HG03135 (cell line): Measurements from ENCODE around the gene DHX32.
"Not testable (repeated sequence)": the region's sequence is repeated elsewhere in the genome, so short reads cannot be mapped to it uniquely, and the experiment has no call there.

Experiments
- ATAC-seq: cut with Tn5 transposase; IDR thresholded peaks from one replicate; pipeline ENCODE4 v1.9.1; 2021; ENCODE audit warnings: mild to moderate bottlenecking, moderate library complexity; ENCODE audit not compliant: unreplicated experiment

DHX32 gene

DNA sequence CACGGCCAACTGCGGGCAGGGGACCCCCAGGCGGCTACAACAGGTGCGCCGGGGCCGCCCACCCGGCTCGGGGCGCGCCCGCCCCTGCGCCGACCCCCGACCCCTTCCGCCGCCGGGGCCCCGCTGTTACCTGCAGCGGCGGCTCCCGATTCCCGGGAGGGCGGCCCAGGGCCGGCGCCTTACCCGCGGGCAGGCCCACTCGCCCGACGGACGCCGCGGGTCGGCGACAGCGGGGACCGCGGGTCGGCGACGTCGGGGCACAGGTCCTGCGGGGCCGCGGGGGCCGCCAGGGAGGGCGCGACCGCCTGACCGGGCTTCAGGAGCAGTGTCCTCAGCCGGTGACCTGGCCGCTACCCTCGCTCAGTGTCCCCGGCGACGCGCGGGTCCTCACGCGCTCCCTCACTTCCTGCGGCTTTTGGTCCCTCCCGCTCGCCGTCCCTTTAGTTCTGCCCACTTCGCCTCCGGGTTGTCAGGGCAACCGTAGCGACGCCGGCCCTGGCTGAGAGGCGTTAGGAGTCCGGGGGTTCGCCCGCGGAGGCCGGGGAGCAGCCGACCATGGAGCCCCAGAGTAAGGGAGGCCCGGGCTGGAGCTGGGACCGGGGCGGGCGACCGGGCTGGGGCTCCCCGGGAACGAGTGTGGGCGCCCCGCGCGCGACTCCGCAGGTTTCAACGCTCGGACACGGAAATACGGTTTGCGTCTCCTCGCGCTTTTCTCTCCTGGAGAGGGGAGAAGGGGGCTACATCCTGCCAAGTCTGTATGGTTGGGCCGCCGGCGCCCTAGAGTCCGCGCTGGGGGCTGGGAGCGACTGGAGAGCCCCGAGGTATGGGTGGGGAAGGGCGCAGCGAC is 15.2 kb upstream of the DHX32 start, which contains the start of gene FANK1:
TSS of gene FANK1 (plus strand) at position 477 of the 847 bp plus-strand sequence. CDS start at position 556, 79 bp downstream.
- peak; percentile 86 for ATAC-seq

GRCh38 chr10:125895130-125896087 is 14.3 kb upstream of the DHX32 start:
- peak; percentile 56 for ATAC-seq

- ATAC-seq: not testable (repeated sequence)
These were observed 13.1 kb upstream of the DHX32 start for GRCh38 chr10:125894176-125894575.

DNA sequence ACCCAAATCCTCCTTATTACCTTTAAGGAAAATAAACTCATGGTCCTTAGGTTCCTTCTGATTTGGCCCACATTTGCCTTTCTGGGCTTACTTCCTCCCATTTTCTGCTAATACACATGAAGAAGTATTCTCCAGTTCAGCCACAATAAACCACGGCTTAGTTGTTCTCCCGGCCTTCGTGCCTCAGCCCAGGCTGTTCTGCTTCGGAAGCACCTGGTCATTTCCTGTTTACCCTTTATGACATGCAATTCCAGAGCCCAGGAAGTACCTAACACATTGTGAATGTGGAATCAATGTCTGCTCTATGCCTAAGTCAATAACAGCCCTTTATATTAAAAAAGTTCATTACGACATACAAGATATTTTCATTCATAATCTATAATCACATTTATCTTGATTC is 11.3 kb upstream of the DHX32 start:
- ATAC-seq: not testable (repeated sequence)

GRCh38 chr10:125889441-125889840 is 8.3 kb upstream of the DHX32 start:
- not testable (repeated sequence) for ATAC-seq

DNA sequence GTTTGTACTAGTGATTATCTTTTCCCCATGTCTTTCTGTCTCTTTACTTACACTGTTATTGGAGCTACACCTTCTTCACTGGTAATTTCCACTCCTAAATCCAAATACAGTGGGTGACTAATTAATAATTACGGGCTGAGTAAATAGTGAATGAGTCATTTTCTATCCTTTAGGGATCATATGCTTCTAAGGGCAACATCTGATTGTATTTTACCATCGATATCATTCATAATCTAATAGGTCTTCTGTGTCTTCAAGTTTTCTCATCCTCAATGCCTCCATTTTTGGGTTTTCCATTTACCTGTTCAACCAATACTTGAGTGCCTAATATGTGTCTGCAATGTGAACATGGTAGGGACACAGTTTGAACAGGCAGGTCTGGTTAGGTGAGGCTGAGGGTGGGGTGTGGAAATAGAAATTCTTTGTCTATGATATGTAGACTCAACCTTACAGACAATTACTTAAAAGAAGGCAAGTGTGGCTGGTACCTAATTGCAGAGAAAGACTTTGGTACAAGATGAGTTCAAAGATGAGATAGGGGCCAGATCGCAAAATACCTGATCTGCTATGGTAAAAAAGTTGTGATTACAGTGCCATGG is 5.9 kb upstream of the DHX32 start:
- no peak for ATAC-seq

- ATAC-seq: no peak
These were observed 2.1 kb upstream of the DHX32 start for GRCh38 chr10:125883211-125883610.

DNA sequence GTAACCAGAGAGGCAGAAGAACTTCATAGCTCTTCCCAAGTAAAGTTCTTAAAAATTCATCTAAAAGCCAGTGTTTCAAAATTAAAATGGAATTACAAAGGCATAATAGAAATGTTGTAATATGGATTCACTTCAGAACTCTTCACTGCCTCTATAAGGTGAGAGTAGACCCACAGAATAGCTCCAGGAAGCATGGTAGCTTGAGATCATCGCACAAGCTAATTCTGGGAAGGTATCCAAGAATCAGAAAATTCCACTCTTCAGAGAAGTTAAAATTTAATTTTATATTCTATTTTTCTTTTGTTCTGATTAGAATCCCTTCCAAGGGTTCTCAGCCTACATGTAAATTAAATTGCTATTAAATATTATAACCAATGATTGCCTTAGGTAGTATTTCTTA is 1.5 kb upstream of the DHX32 start:
- no peak for ATAC-seq

- no peak for ATAC-seq
These were observed 373 bp downstream of the DHX32 start for GRCh38 chr10:125880719-125881118.

DNA sequence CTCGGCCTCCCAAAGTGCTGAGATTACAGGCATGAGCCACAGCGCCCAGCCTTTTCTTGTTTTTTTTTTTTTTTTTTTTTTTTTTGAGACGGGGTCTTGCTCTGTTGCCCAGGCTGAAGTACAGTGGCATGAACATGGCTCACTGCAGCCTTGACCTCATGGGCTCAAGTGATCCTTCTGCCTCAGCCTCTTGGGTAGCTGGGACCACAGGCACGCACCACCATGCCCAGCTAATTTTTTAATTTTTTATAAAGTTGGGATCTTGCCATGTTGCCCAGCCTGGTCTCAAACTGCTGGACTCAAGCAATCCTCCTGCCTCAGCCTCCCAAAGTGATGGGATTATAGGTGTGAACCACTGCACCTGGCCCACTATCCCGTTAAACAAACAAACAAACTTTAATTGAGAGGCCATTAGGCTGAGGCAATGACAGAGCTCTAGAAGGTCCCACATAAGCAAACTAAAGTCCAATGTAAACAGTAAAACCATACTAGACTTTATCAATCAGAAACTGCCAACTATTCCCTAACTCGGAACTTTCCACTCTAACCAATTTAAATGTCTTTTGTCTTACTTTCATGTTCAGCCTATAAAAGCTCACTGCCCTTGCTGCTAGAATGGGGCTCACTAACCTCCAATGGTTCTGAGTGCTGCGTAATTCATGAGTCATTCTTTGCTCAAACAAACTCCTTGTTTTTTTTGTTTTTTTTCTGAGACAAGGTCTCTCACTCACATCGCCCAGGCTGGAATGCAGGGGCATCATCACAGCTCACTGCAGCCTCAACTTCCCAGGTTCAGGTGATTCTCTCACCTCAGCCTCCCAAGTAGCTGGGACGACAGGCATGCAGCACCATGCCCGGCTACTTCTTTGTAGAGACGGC is 1.9 kb downstream of the DHX32 start:
- no peak for ATAC-seq

GRCh38 chr10:125871338-125871737 is 9.8 kb downstream of the DHX32 start:
- ATAC-seq: no peak

GRCh38 chr10:125868372-125868975 is 12.6 kb downstream of the DHX32 start:
- ATAC-seq: no peak

GRCh38 chr10:125866421-125867029 is 14.6 kb downstream of the DHX32 start:
- no peak for ATAC-seq

GRCh38 chr10:125865120-125865519 is 16.0 kb downstream of the DHX32 start:
- ATAC-seq: no peak

- no peak for ATAC-seq
These were observed 21.8 kb downstream of the DHX32 start for GRCh38 chr10:125859128-125859817.

DNA sequence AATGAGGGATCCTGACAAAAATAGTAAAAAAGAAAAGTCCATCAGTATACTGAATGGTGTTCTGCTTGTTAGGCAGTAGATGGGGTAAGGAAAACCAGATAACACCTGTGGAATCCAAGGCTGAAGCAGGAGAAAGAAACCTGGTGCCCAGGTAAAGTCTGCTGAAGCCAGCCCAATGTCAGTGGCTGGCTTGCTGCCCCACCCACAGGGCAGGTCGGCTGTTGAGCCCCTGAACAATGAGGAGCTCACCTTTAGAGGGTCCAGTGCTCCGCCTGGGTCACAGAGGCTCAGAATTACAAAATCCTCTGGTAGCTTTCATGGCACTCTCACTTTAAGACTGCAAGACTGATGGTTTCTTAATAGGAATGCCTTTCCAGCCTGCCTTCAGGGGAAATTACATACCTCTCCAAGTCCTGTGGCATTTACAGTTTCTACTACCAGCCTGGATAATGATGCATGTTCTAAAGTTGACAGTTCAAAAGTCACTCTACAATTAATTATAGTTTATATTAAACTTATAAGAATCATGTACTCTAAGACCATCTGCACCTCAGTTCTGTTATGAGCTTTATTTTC is 23.8 kb downstream of the DHX32 start:
- ATAC-seq: no peak

DNA sequence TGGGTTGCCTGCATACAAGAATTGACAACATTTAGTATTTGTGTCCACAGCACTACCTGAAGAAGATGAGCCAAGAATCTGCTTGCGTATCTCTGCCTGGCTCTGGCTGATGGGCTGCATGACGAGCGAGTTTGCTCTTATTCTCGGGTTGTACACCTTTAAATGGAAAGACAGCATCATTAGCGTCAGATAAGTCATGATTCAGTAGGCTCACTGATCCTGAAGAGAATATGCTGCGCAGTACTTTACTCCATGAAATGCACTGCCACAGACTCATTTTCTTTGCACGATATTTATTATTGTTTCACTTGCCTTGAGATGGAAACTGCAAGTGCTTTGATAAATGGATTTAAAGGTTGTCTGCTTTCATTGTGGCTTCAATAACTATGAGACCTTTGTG is 28.6 kb downstream of the DHX32 start:
- no peak for ATAC-seq
